Activated CD8-positive, alpha-beta T cell treated with anti-CD3 and anti-CD28 coated beads for 36 hours (primary cell): ENCODE measurements around the gene EMD. TPM values are rescaled to one million over a fixed set of nuclear protein-coding genes. Genes with fewer than 3 reads are reported as not detected.

Source experiments
- ATAC-seq: fragments of 200-7000 bp; cut with Tn5 transposase; one replicate; pipeline ENCODE4 v1.10.0; 2021; ENCODE audit warnings: mild to moderate bottlenecking, moderate library complexity
- CTCF ChIA-PET: fragments of 350-600 bp; sonication (Branson Sonifier 250); formaldehyde crosslinking; loops from one replicate; lab custom pipeline; 2021; ENCODE audit warnings: antibody characterized with exemption; lab: Charles Lee
- POLR2A ChIA-PET: fragments of 350-600 bp; sonication (Branson Sonifier 250); formaldehyde crosslinking; loops from one replicate; lab custom pipeline; 2021; ENCODE audit warnings: antibody characterized with exemption; lab: Charles Lee
- DNase-seq: peaks from one replicate; pipeline ENCODE4 v3.0.0-alpha.2; 2020
- H3K27ac Mint-ChIP-seq: one replicate; pipeline ENCODE4 v1.8.0; 2021; ENCODE audit warnings: mild to moderate bottlenecking, mixed read lengths
- H3K27me3 Mint-ChIP-seq: one replicate; pipeline ENCODE4 v1.8.0; 2021; ENCODE audit warnings: mixed read lengths
- H3K36me3 Mint-ChIP-seq: one replicate; pipeline ENCODE4 v1.8.0; 2021; ENCODE audit warnings: low read depth, mixed read lengths
- H3K4me1 Mint-ChIP-seq: one replicate; pipeline ENCODE4 v1.8.0; 2021; ENCODE audit warnings: low read depth, mixed read lengths
- H3K4me3 Mint-ChIP-seq: one replicate; pipeline ENCODE4 v1.8.0; 2021; ENCODE audit warnings: mild to moderate bottlenecking, moderate library complexity, mixed read lengths
- H3K9me3 Mint-ChIP-seq: one replicate; pipeline ENCODE4 v1.8.0; 2021; ENCODE audit warnings: mixed read lengths
- CTCF ChIP-seq: fragments of 200-600 bp; IDR thresholded peaks from one replicate; pipeline ENCODE4 v1.8.0; 2022; ENCODE audit warnings: antibody characterized with exemption, mild to moderate bottlenecking
- intact Hi-C: fragments of 100-400 bp; cut with micrococcal nuclease; formaldehyde crosslinking; loops from one replicate; pipeline ENCODE4 v1.10.0; 2022
- total RNA-seq, 2 experiments: library from RNA; stranded (reverse); gene quantifications; one replicate each; pipeline ENCODE4 v1.2.3, GENCODE V29; 2021

Gene EMD
- total RNA-seq, 2 experiments from 2014 or later = 92.4 to 96.6 TPM

- Mint-ChIP-seq H3K4me3 (peak overlapping the region; percentile 98), H3K36me3 (peaks cover 30% of the 10 kb centered on the region), H3K9me3 (no peaks in the 10 kb centered on the region), H3K27me3 (no peaks in the 10 kb centered on the region), H3K27ac (peak overlapping the region; percentile 100), H3K4me1 (peaks cover 2% of the 10 kb centered on the region)
- ChIA-PET POLR2A (interaction anchor here (0.7 to 6.2 kb wide), 16 partner anchors 13 to 430 kb away, joined by 3 to 97 read pairs (median 12); partner anchors contain the start of genes ATP6AP1, DNASE1L1, EMD and HCFC1), CTCF (interaction anchor here (1.2 to 2.7 kb wide), 2 partner anchors 13 to 24 kb away, joined by 3 to 9 read pairs; no protein-coding TSS in a partner anchor)
- ATAC-seq = peak; percentile 54
- intact Hi-C loops = no loop called here
- TF ChIP-seq CTCF = no peak
- peak; percentile 73 for DNase-seq
Observed at GRCh38 chrX:154396973-154397887, 18.1 kb downstream of the EMD start.

- Mint-ChIP-seq H3K27me3 (no peaks in the 10 kb centered on the region), H3K9me3 (no peaks in the 10 kb centered on the region), H3K27ac (peak within 1 kb of the TSS; percentile 100), H3K4me1 (peaks cover 2% of the 10 kb centered on the region), H3K36me3 (peaks cover 30% of the 10 kb centered on the region), H3K4me3 (peak within 1 kb of the TSS; percentile 98)
- ChIA-PET POLR2A (interaction anchor here (0.7 to 6.2 kb wide), 23 partner anchors 12 to 431 kb away, joined by 3 to 97 read pairs (median 9); partner anchors contain the start of genes ATP6AP1, DNASE1L1, EMD and HCFC1), CTCF (interaction anchor here (1.2 to 2.7 kb wide), 2 partner anchors 13 to 25 kb away, joined by 3 to 9 read pairs; no protein-coding TSS in a partner anchor)
- intact Hi-C loops = no loop called here
- peak; percentile 93 for DNase-seq
- ATAC-seq = peak; percentile 84
- TF ChIP-seq CTCF = no peak
Observed at GRCh38 chrX:154397888-154398667, 19.0 kb downstream of the EMD start, which contains the start of gene RPL10. RPL10 (plus strand) TSS chrX:154398377; CDS start chrX:154398520, 143 bp downstream.

GRCh38 chrX:154398668-154399526 lies 19.8 kb downstream of the EMD start:
- DNase-seq (peak; percentile 88), ATAC-seq (peak; percentile 15)
- ChIA-PET POLR2A (interaction anchor here (0.6 to 6.2 kb wide), 25 partner anchors 11 to 432 kb away, joined by 3 to 97 read pairs (median 9); partner anchors contain the start of genes ATP6AP1, DNASE1L1, EMD and HCFC1), CTCF (interaction anchor here (0.8 to 2.7 kb wide), 2 partner anchors 25 to 91 kb away, joined by 5 to 9 read pairs; partner anchors contain the start of gene SLC10A3)
- peak overlapping the region; percentile 100 for H3K27ac Mint-ChIP-seq
- H3K27me3 Mint-ChIP-seq = no peaks in the 10 kb centered on the region
- peaks cover 2% of the 10 kb centered on the region for H3K4me1 Mint-ChIP-seq
- H3K4me3 Mint-ChIP-seq = peak overlapping the region; percentile 98
- peaks cover 30% of the 10 kb centered on the region for H3K36me3 Mint-ChIP-seq
- no peaks in the 10 kb centered on the region for H3K9me3 Mint-ChIP-seq
- intact Hi-C loops = no loop called here
- TF ChIP-seq CTCF = peak; percentile 69
